ENCODE results near the gene PDE6G.

The PDE6G gene

GRCh38 chr17:81683208-81683583 is 26.9 kb upstream of the PDE6G start:
- Histone ChIP-seq H3K9ac (ENCODE audit: low read length) (peak overlapping the region; percentile 92), H3K79me1 (replicated peaks; ENCODE audit: low read length, poor library complexity, severe bottlenecking) (peaks cover 10% of the 10 kb centered on the region), H2AK5ac (ENCODE audit: low read length, severe bottlenecking) (peak overlapping the region; percentile 50), H3K4me3 (ENCODE audit: insufficient read depth in 1 of 2, low read depth in 1 of 2, low read length in 2 of 2) (peak overlapping the region; percentile 85 to 89), H3K4me2 (ENCODE audit: low read length, poor library complexity, severe bottlenecking) (peak overlapping the region; percentile 69), H3K4me1 (ENCODE audit: control insufficient read depth, insufficient read depth, low read depth, low read length) (peaks cover 38% of the 10 kb centered on the region), H2AFZ (ENCODE audit: low read depth, low read length) (peak overlapping the region; percentile 77), H3K36me3 (ENCODE audit: control insufficient read depth in 1 of 2, insufficient read depth in 2 of 2, low read depth in 1 of 2, low read length in 2 of 2) (peaks cover 36 to 45% of the 10 kb centered on the region in 2 experiments), H3K27ac (ENCODE audit: low read length, poor library complexity, severe bottlenecking) (peak overlapping the region; percentile 85), H3K23ac (ENCODE audit: low read length in 2 of 2) (peak overlapping the region in 1 of 2 experiments; percentile 70), H2BK120ac (ENCODE audit: low read depth, low read length) (no peak overlapping the region), H4K91ac (ENCODE audit: low read length) (peak overlapping the region; percentile 54), H2BK5ac (ENCODE audit: low read depth, low read length, poor library complexity, severe bottlenecking) (peak overlapping the region; percentile 87), H3K18ac (ENCODE audit: low read depth in 1 of 2, low read length in 2 of 2) (peak overlapping the region; percentile 44 to 66), H3K9me3 (ENCODE audit: control insufficient read depth, low read length) (no peaks in the 10 kb centered on the region), H3K27me3 (ENCODE audit: control insufficient read depth in 1 of 2, insufficient read depth in 1 of 2, low read length in 2 of 2) (no peaks in the 10 kb centered on the region), H4K8ac (ENCODE audit: low read length) (peak overlapping the region; percentile 81), H2BK15ac (ENCODE audit: low read depth, poor library complexity, severe bottlenecking) (no peak overlapping the region), H3K4ac (ENCODE audit: low read depth in 1 of 2, low read length in 2 of 2) (peak overlapping the region; percentile 83 to 92), H3K14ac (ENCODE audit: low read length in 2 of 2) (peak overlapping the region in 1 of 2 experiments; percentile 15), H2BK12ac (ENCODE audit: low read length in 2 of 2) (peak overlapping the region in 1 of 2 experiments; percentile 39)
- DNase-seq: no peak
- WGBS: 1% methylated on average over 37 of the region's 37 CpGs

GRCh38 chr17:81682565-81683207 is 26.3 kb upstream of the PDE6G start:
- Histone ChIP-seq H3K27me3 (ENCODE audit: control insufficient read depth in 1 of 2, insufficient read depth in 1 of 2, low read length in 2 of 2) (no peaks in the 10 kb centered on the region), H3K4me1 (ENCODE audit: control insufficient read depth, insufficient read depth, low read depth, low read length) (peaks cover 40% of the 10 kb centered on the region), H3K9me3 (ENCODE audit: control insufficient read depth, low read length) (no peaks in the 10 kb centered on the region)

GRCh38 chr17:81681672-81682071 is 25.3 kb upstream of the PDE6G start:
- Histone ChIP-seq H3K9ac (ENCODE audit: low read length) (peak overlapping the region; percentile 92), H2AK5ac (ENCODE audit: low read length, severe bottlenecking) (no peak overlapping the region), H4K91ac (ENCODE audit: low read length) (no peak overlapping the region), H3K27ac (ENCODE audit: low read length, poor library complexity, severe bottlenecking) (peak overlapping the region; percentile 85), H3K4me1 (ENCODE audit: control insufficient read depth, insufficient read depth, low read depth, low read length) (peaks cover 44% of the 10 kb centered on the region), H2BK12ac (ENCODE audit: low read length in 2 of 2) (no peak overlapping the region), H3K36me3 (ENCODE audit: control insufficient read depth in 1 of 2, insufficient read depth in 2 of 2, low read depth in 1 of 2, low read length in 2 of 2) (peaks cover 25 to 30% of the 10 kb centered on the region in 2 experiments), H2BK5ac (ENCODE audit: low read depth, low read length, poor library complexity, severe bottlenecking) (no peak overlapping the region), H3K4me3 (ENCODE audit: insufficient read depth in 1 of 2, low read depth in 1 of 2, low read length in 2 of 2) (peak overlapping the region in 1 of 2 experiments; percentile 89), H2BK15ac (ENCODE audit: low read depth, poor library complexity, severe bottlenecking) (no peak overlapping the region), H3K4ac (ENCODE audit: low read depth in 1 of 2, low read length in 2 of 2) (no peak overlapping the region), H3K27me3 (ENCODE audit: control insufficient read depth in 1 of 2, insufficient read depth in 1 of 2, low read length in 2 of 2) (no peaks in the 10 kb centered on the region), H3K4me2 (ENCODE audit: low read length, poor library complexity, severe bottlenecking) (peak overlapping the region; percentile 29), H3K79me1 (replicated peaks; ENCODE audit: low read length, poor library complexity, severe bottlenecking) (peaks cover 8% of the 10 kb centered on the region), H4K8ac (ENCODE audit: low read length) (no peak overlapping the region), H2BK120ac (ENCODE audit: low read depth, low read length) (no peak overlapping the region), H2AFZ (ENCODE audit: low read depth, low read length) (no peak overlapping the region), H3K23ac (ENCODE audit: low read length in 2 of 2) (no peak overlapping the region), H3K14ac (ENCODE audit: low read length in 2 of 2) (no peak overlapping the region), H3K9me3 (ENCODE audit: control insufficient read depth, low read length) (no peaks in the 10 kb centered on the region), H3K18ac (ENCODE audit: low read depth in 1 of 2, low read length in 2 of 2) (no peak overlapping the region)
- 97% methylated on average over 17 of the region's 17 CpGs for WGBS
- no peak for DNase-seq

More at GRCh38 chr17:81682565-81683207, 26.3 kb upstream of the PDE6G start:
- peak overlapping the region; percentile 92 for H3K9ac ChIP-seq (ENCODE audit: low read length)
- WGBS: 43% methylated on average over 19 of the region's 19 CpGs
- peak overlapping the region; percentile 85 for H3K27ac ChIP-seq (ENCODE audit: low read length, poor library complexity, severe bottlenecking)
- H2BK5ac ChIP-seq (ENCODE audit: low read depth, low read length, poor library complexity, severe bottlenecking): peak overlapping the region; percentile 87
- H3K36me3 ChIP-seq (ENCODE audit: control insufficient read depth in 1 of 2, insufficient read depth in 2 of 2, low read depth in 1 of 2, low read length in 2 of 2): peaks cover 31 to 40% of the 10 kb centered on the region in 2 experiments
- no peak overlapping the region for H2AFZ ChIP-seq (ENCODE audit: low read depth, low read length)
- H3K4me2 ChIP-seq (ENCODE audit: low read length, poor library complexity, severe bottlenecking): peak overlapping the region; percentile 69
- peaks cover 10% of the 10 kb centered on the region for H3K79me1 ChIP-seq (replicated peaks; ENCODE audit: low read length, poor library complexity, severe bottlenecking)
- peak overlapping the region; percentile 50 for H2AK5ac ChIP-seq (ENCODE audit: low read length, severe bottlenecking)
- peak overlapping the region; percentile 54 for H4K91ac ChIP-seq (ENCODE audit: low read length)
- H2BK12ac ChIP-seq (ENCODE audit: low read length in 2 of 2): no peak overlapping the region
- peak; percentile 50 for DNase-seq
- no peak overlapping the region for H2BK120ac ChIP-seq (ENCODE audit: low read depth, low read length)
- H4K8ac ChIP-seq (ENCODE audit: low read length): peak overlapping the region; percentile 81
- no peak overlapping the region for H3K23ac ChIP-seq (ENCODE audit: low read length in 2 of 2)
- peak overlapping the region in 1 of 2 experiments; percentile 66 for H3K18ac ChIP-seq (ENCODE audit: low read depth in 1 of 2, low read length in 2 of 2)
- no peak overlapping the region for H3K14ac ChIP-seq (ENCODE audit: low read length in 2 of 2)
- peak overlapping the region in 1 of 2 experiments; percentile 92 for H3K4ac ChIP-seq (ENCODE audit: low read depth in 1 of 2, low read length in 2 of 2)
- H3K4me3 ChIP-seq (ENCODE audit: insufficient read depth in 1 of 2, low read depth in 1 of 2, low read length in 2 of 2): peak overlapping the region; percentile 85 to 89
- no peak overlapping the region for H2BK15ac ChIP-seq (ENCODE audit: low read depth, poor library complexity, severe bottlenecking)

GRCh38 chr17:81680150-81680549 is 23.8 kb upstream of the PDE6G start:
- Histone ChIP-seq H3K9me3 (ENCODE audit: control insufficient read depth, low read length) (no peaks in the 10 kb centered on the region), H3K27ac (ENCODE audit: low read length, poor library complexity, severe bottlenecking) (no peak overlapping the region), H2BK5ac (ENCODE audit: low read depth, low read length, poor library complexity, severe bottlenecking) (no peak overlapping the region), H4K91ac (ENCODE audit: low read length) (no peak overlapping the region), H2BK12ac (ENCODE audit: low read length in 2 of 2) (no peak overlapping the region), H3K36me3 (ENCODE audit: control insufficient read depth in 1 of 2, insufficient read depth in 2 of 2, low read depth in 1 of 2, low read length in 2 of 2) (peaks cover 17 to 21% of the 10 kb centered on the region in 2 experiments), H4K8ac (ENCODE audit: low read length) (no peak overlapping the region), H3K18ac (ENCODE audit: low read depth in 1 of 2, low read length in 2 of 2) (no peak overlapping the region), H3K9ac (ENCODE audit: low read length) (no peak overlapping the region), H3K23ac (ENCODE audit: low read length in 2 of 2) (no peak overlapping the region), H3K4me3 (ENCODE audit: insufficient read depth in 1 of 2, low read depth in 1 of 2, low read length in 2 of 2) (no peak overlapping the region), H2BK15ac (ENCODE audit: low read depth, poor library complexity, severe bottlenecking) (no peak overlapping the region), H2AFZ (ENCODE audit: low read depth, low read length) (no peak overlapping the region), H3K4me2 (ENCODE audit: low read length, poor library complexity, severe bottlenecking) (no peak overlapping the region), H2AK5ac (ENCODE audit: low read length, severe bottlenecking) (peak overlapping the region; percentile 14), H3K4me1 (ENCODE audit: control insufficient read depth, insufficient read depth, low read depth, low read length) (peaks cover 43% of the 10 kb centered on the region), H2BK120ac (ENCODE audit: low read depth, low read length) (no peak overlapping the region), H3K27me3 (ENCODE audit: control insufficient read depth in 1 of 2, insufficient read depth in 1 of 2, low read length in 2 of 2) (no peaks in the 10 kb centered on the region), H3K4ac (ENCODE audit: low read depth in 1 of 2, low read length in 2 of 2) (no peak overlapping the region), H3K79me1 (replicated peaks; ENCODE audit: low read length, poor library complexity, severe bottlenecking) (peaks cover 10% of the 10 kb centered on the region), H3K14ac (ENCODE audit: low read length in 2 of 2) (no peak overlapping the region)
- WGBS: 94% methylated on average over 11 of the region's 11 CpGs
- no peak for DNase-seq
